ENCODE results near the gene FH.

The FH gene

GRCh38 chr1:241457421-241457820 lies 62.1 kb downstream of the FH start:
- no peak for DNase-seq (ENCODE audit: low spot score)

GRCh38 chr1:241456743-241457142 lies 62.8 kb downstream of the FH start:
- no peak for DNase-seq (ENCODE audit: low spot score)

- no peak for DNase-seq (ENCODE audit: low spot score)
Measured at GRCh38 chr1:241453732-241454131, 65.8 kb downstream of the FH start.

DNA sequence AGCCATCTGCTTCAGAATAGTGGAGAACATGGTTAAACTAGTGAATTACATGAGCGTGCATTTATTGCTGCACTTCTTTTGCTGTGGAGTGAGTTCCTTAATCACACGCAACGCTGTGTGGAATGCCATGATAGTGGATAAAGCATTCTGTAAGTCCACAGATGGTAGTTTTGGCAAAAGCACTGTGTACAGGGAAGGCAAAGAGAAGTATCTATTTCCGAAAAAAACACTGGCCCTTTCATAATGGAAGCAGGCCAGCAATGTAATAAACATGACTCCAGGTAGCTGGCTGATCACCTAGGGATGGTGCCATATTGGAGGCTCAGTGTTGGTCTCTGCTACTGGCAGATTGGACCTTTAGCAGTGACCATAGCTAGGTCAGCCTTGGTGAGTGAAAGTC lies 67.6 kb downstream of the FH start:
- no peak for DNase-seq (ENCODE audit: low spot score)

All from CD4-positive, alpha-beta T cell treated with Interleukin-6 at 100 ng/mL for 8 hours (primary cell).